GM21737 (cell line): ENCODE measurements around the gene NABP1.

Experiments used
- ATAC-seq: cut with Tn5 transposase; IDR thresholded peaks from one replicate; pipeline ENCODE4 v1.9.1; 2021; ENCODE audit warnings: mild to moderate bottlenecking, moderate library complexity; ENCODE audit not compliant: unreplicated experiment

NABP1 gene

DNA sequence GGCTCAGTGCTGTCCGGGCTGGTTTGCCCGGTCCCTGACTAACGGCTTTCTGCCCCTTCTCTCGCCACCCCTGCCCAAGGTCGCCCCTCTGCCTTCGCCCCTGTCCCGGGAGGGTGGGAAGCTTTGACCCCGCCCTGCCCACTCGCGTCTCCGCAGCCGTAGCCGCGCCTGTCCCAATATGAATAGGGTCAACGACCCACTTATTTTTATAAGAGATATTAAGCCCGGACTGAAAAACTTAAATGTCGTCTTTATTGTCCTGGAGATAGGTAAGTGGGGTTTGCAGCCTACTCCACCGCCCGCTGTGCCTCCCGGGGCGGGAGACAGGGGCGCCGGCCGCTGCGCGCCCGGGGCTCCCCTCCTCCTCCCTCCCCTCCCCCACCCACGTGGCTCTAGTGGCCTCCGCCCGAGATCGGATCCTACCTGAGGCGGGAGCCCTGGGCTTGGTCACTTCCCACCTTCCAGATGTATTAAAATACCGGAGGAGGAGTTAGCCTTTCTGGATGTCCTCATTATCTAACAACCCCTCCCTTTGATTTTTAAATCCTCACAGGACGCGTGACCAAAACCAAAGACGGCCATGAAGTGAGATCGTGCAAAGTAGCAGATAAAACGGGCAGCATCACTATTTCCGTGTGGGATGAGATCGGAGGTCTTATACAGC, 633 bp downstream of the NABP1 start:
- ATAC-seq, result peak; percentile 10

DNA sequence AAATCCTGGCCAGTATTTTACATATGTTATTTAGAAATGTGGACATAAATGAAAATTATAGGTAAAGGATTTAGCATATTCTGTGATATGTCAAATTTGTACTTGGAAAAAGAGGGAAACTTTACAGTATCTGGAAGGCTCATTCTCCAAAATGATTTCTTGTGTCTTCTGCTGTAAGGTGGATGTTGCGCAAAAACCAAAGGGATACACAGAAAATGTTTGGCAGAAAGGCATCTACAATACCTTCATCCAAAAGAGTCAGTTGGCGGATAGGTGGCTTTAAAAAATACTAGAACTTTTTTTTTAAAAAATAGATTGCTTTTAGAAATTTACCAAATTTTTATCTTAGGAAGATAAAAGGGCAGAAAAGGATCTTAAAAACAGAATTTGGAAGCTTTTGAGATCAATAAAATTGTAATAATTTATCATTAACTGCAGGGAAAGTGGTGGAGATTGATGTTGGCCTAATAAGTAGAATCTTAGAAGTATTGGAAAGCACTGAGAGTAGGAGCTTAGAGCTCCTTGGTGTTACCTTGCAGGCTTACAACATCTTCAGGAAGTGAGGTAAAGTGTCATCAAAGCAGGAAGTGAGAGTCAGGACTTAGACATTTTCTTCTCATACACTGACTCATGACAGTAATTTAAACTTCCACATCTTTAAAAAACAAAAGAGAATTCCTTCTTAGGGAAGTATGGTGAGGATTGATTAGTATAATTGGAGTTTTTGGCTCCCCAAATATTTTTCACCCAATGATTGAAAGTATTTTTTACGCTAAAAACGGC, 2.1 kb downstream of the NABP1 start:
- peak; percentile 22 for ATAC-seq

DNA sequence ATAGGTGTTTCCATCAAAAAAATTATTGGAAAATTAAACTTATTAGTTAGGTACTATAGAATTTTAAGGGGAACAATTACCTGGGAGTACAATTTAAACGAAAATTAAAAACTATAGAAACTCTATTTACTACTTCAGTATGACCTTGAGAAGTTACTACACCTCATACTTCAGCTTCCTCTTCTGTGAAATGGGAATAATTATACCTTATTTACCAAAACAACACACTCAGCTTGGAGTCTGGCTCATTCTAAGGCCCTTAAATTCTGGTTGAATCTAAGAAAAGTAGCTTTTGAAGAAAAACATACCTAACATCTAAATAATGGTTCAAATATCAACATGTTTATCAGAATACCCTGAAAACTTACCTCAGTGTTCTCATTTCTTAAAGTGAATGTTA, 2.7 kb downstream of the NABP1 start:
- no peak for ATAC-seq

DNA sequence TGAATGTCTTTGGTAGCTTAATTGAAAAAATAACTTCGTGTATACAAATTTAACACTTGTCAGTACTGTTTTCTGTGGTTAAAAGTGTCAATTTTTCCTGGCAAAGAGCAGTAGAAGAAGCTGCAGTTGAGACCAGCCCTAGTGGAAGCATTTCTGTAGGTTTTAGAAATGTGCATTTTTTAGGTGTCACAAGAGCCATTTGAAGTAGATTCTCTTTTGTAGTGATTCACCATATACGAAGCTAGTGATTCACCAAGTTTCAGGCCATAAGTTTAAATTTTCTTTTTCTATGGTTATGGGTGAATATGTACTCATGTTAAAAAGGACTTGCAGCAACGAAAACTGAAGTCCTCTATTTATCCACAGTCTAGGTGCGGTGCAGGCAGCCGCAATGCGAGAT, 4.2 kb downstream of the NABP1 start:
- no peak for ATAC-seq

DNA sequence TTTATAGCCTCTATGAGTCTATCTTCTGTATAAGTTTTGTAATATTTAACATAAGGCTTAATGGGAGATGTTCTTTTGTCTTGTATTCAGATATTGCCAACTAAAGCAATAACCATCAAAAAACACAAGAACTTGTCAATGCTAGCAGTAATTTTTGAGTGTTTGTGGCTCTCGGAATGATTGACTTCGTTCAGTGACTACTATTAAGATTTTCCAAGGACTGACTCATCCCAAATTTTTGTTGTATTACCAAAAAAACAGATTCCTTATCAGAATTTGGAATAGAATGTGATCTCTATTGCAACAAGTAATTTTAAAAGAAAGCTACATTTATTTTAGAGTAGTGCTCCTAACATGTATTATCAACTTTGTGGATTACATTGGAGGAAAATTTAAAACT, 8.1 kb downstream of the NABP1 start:
- no peak for ATAC-seq

DNA sequence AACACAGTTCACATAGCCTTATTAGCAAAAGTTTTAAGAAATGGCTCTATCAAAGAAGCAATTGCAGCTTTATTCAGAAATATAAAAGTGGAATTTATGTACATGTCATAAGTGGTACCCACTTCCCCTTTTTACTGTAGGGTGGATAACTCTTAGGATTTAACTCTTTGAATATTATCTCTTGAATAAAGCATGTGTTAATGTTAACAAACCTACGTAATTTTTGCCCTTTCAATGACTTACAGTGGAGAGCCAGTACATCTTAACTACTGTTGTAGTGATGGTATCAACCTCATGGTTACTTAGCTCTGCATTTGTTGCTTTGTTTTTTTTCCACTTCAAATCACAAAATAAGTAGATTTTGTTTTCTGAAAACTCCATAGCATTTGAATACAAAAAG, 8.8 kb downstream of the NABP1 start:
- no peak for ATAC-seq

DNA sequence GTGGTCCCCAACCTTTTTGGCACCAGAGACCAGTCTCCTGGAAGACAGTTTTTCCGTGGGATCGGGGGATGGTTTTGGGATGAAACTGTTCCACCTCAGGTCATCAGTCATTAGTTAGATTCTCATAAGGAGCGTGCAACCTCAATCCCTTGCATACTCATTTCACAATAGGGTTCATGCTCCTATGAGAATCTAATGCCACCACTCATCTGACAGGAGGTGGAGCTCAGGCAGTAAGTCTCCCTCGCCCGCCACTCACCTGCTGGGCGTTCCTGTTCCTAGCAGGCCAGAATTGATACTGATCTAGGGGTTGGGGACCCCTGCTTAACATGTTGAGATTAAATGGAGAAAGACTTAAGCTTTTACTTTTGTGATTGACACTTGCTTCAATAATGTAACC, 9.9 kb downstream of the NABP1 start:
- no peak for ATAC-seq

DNA sequence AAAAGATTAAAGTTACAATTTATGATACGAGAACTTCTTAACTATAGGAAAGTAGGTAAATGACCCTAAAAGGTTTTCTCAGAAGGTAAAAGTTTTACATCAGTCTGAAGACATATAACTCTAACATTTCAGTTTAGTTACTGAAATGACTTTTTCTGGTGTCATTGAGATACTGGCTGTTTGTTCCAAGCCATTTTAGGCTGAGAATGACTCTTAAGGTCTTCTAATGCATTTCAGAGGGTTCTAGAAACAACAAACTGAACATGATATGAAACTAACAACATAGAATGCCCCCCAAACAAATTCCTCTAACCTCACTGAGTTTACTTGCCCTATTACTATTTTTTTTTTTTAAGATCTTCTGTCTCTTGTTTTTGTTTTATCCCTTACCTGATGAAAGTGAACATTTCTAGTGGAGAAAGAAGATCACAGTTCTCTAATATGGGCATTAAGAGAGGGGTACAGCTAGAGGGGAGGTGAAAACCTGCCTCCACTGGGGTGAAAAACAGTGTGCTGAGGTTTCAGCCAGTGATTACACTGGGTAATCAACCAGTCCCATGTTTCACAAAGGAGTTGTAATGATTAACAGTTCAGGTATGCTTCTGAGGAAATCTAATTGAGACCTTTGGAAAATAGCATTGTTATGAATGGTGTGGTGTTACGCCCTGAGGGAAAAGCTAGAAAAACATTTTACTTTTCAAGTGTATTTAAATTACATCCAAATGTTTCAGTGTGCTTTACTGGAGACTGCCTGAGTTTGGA, 11.2 kb downstream of the NABP1 start:
- ATAC-seq, result no peak

DNA sequence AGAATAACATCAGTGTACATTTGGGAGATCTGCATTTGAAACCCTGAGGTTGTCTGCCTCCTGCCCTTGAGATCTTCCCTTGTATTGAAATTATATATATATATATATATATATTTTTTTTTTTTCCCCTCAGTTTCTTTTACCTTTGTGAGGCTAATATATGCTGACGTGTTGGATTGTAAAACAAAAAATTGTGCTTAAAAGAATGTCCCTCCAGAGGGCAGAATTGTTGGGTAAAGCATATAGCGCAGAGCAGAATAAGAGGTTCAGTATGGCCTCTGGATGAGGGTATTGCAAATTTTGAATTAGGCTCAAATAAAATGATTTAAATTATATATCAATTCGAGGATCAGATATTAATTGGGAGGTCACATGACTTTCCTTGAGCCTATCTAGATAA, 12.4 kb downstream of the NABP1 start:
- ATAC-seq, result no peak

DNA sequence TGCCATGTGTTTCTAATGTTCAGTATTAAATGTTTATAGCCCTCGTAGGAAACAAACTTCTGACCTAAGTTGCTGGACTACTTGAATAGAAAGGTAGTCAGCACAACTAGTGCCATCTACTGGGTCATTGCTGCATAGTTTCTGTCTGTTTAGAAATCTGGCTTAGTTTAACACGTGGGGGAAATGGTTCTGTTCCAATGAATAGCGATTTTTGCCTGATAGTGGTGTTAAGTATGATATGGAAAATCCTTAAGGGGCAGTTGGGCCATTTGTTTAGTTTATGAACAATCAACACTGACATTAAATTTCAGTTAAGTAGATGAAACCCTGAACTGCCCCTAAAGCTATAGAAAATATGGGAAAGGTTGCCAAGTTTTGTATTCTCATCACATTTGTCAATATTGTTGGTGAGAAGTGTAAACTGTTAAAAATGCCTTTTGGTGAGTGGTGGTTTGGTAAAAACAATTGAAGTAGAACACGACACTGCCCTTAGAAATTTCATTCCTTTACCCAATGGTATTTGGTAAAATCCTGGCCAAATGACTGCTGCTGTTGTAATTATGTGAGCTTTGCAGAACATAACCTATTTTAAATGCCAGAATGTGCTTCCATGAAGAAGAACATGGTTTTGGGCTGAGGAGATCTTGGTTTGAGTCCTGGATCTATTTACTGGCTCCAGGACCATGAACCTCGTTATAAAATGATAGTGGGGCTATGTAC, 13.2 kb downstream of the NABP1 start:
- ATAC-seq, result peak; percentile 71

DNA sequence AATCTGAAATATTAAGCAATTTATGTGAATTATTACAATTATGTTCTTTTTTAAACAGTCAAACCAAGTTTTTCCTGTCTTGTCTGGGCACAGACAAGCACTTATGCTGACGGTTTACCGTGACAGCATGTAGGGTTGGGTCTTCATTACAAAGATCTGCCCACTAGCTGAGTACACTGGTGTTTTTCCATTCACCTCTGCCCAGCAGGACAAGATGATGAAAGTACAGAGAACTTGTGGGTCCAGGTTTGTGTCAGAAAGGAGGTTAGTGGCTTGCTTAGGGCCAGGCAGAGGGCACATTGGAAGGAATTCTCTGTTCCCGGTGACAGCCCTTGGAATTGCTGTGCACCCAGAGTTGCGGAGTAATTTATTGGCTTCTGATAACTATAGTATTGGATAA, 14.0 kb downstream of the NABP1 start:
- no peak for ATAC-seq

DNA sequence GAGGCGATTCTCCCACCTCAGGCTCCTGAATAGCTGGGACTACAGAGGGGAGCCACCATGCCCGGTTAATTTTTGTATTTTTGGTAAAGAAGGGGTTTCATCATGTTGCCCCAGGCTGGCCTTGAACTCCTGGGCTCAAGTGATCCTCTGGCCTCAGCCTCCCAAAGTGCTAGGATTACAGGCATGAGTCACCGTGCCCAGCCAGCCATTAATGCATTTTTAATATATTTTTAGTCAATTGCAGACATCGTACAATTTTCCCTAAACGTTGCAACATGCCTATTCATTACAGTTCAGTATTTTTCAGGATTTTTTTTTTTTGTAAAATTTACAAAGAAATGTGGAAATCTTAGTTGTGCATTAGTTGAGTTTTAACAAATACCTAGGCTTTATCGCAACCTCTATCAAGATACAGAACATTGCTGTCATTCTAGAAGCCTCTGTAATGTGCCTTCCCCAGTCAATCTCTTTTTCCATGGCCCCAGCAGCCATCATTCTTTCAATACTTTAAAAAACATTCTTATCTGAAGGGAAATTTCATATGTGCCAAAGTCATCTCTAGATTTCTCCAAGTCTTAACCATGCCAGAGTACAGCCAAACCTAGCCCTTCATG, 14.7 kb downstream of the NABP1 start:
- ATAC-seq, result no peak

DNA sequence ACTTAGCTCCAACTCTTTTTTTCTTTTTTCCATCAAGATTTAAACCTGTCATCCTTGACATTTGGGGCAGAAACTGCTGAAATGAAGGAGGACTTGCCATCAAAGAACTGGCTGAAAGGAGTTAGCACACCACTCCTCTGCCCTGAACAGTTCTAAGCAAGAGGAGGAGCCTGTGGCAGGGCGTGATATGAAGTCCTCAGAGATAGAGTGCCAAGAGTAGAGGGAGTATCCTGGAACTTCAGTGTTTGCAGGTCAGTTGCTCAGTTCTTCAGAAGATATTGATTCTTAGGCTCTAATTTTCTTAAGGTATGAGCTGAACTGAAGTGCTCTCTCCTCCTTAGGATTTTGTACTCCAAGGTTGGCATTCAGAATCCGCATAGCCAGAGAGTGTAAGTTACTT, 15.2 kb downstream of the NABP1 start:
- ATAC-seq, result no peak

DNA sequence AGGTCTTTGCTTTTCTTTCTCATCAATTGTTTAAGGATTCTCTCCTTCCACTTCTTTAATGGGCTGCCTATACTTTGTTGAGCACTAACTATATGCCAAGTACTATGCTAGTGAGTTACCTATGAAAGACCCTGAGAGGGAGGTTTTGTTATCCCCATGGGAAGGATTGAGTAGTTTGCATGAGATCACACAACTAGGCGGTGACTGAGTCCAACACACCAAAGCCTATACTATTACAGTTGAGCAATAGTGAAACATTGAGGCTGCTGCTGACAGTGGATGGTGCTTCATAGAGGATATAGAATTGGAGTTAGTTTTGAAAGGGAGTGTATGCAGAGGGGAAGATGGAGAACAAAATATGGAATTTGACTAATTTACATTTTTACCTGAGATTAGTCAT, 15.8 kb downstream of the NABP1 start:
- ATAC-seq, result no peak

DNA sequence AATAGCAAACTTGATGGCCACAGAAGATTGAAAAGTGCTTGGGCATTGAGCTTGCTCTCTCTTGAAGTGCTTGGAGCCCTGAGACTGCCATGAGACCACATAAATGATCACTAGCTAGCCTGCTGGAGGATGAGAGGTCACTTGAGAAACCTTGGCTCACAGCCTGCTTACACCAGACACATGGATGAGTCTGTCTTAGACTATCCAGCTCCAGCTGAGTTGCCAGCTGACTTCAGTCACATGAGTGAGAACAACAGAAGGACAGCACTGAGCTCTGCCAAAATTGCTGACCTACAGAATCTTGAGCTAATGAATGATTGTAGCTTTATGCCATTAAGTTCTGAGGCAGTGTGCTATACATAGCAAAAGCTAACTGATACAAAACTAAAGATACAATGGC, 18.1 kb downstream of the NABP1 start:
- no peak for ATAC-seq

DNA sequence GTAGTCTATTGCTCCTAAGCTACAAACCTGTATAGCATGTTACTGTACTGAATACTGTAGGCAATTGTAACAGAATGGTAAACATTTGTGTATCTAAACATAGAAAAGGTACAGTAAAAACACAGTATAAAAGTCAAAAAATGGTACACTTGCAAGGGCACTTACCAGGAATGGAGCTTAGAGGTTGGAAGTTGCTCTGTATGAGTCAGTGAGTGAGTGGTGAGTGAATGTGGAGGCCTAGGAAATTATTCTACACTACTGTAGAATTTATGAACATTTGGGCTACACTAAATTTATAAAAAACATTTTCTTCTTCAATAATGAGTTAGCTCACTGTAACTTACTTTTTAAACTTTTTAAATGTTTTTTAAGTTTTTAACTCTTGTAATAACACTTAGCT, 19.0 kb downstream of the NABP1 start:
- no peak for ATAC-seq

DNA sequence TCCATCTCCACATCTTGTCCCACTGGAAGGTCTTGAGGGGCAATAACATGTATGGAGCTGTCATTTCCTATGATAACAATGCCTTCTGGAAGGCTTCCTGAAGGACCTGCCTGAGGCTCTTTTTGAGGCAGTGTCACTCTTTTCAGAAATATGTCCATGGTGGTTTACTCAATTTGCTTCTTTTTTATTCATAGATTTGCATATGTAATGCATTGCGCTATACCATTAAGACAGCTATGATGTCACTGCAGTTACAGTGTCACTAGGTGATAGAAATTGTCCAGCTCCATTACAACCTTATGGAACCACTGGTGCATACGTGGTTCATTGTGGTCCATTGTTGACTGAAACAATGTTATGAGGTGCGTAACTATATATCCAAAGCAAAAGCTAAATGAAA, 19.9 kb downstream of the NABP1 start:
- ATAC-seq, result no peak

DNA sequence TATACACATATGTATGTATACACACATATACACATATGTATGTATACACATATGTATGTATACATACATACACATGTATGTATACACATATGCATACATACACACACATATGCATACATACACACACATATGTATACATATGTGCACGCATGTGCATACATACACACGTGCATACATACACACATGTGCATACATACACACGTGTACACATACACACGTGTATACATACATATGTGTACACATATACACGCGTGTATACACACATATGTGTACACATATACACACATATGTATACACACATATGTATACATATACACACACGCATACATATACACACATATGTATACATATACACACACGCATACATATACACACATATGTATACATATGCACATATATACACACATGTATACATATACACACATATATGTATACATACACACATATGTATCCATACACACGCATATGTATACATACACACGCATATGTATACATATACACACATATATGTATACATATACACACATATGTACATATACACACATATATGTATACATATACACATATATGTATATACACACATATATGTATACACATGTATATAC, 21.5 kb downstream of the NABP1 start:
- no peak for ATAC-seq

DNA sequence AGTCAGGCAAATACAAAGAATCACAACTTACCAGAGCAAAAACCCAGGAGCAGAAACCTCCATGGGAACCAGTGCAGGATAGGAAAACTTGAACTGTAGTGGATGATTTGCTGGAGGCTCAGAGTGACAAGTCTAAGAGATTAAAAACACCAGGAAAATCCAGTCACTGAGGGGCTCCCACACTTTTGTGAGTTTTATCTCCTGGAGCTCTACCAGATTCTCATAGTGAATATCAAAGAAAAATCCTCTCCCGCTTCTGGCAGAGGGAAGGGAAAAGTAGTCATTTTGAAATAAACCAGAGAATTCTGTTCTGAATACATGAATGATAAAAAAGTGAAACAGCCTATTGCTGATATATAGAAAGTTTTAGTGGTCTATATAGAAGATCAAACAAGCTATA, 23.1 kb downstream of the NABP1 start:
- ATAC-seq, result no peak

DNA sequence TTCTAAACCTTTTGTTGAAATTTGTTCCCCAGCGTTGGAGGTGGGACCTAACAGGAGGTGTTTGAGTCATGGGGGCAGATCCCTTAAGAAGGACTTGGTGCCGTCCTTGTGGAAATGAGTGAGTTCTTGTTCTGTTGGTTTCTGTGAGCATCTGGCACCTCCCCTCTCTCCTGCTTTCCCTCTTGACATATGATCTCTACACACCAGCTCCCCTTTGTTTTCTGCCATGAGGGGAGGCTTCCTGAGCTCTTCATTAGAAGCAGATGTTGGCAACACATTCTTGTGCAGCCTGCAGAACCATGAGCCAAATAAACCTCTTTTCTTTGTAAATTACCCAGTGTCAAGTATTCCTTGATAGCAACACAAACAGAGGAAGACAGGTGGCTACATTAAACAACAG, 23.8 kb downstream of the NABP1 start:
- ATAC-seq, result no peak
